ENCODE data around the gene PSD4. TPM values are rescaled to one million over a fixed set of nuclear protein-coding genes. Genes with fewer than 3 reads are reported as not detected.
"Not testable (repeated sequence)": the region's sequence is repeated elsewhere in the genome, so short reads cannot be mapped to it uniquely, and the experiment has no call there.

The PSD4 gene
- polyA plus RNA-seq, 3 donors, result 11.2 to 14.1 (median 12.0) TPM

- not testable (repeated sequence) for DNase-seq
Observed at GRCh38 chr2:113235347-113236226, 61.8 kb downstream of the PSD4 start.

DNA sequence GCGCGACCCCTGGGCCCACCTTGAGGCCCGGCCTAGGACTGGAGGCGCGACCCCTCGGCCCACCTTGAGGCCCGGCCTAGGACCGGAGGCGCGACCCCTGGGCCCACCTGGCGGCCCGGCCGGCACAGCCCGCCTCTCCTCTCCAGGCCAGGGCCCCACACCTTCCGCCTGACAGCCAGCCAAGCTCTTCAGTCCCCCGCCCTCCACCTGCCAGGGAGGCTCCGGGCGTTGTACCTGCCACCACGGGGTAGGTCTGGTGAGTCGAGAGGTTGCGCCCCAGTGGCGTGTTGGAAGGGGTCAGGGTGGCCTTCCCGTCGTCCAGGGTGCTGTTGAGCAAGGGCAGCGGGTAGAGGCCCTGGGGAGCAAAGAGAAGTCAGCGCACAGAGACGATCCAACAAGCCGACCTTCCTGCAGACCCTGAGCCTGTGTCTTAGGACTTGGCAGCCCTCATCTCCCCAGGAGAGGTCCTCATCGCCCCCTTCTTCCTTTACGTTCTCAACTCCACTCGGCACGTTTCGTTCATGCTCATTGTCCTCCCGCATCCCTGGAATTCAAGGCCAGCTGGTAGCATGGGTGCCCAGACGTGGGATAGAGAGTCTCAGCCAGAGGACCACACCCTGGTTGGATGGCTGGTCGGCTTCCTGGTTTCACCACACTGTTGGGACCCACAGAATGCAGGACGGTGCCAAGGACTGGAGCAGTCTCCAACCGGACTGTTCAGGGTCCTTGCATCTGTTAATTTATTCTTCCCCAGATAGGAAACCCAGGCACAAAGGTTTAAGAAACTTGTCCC, 62.8 kb downstream of the PSD4 start:
- DNase-seq, result no peak

DNA sequence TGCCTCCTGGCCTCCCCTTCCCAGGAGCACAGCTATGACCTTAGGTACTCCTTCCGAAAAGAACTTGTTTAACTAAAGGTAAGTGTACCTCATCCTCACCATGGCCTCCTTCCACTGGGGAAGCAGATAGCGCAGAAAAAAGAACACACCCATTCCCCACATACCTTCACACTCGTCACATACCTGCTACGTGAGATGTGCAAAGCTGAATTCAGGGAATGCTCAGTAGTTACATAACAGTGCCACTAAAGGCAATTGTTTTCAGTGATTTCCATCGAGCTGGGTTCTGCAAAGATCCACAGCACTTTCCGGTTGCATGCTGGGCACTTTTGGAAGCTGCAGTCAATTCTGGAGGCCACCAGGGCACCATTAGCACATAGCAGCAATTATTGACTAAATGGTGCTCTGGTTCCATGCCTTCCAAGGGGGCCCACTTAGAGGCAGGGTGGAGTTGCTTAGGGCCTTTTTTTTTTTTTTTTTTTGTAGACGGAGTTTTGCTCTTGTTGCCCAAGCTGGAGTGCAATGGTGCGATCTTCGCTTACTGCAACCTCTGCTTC, 63.9 kb downstream of the PSD4 start:
- no peak for DNase-seq

DNA sequence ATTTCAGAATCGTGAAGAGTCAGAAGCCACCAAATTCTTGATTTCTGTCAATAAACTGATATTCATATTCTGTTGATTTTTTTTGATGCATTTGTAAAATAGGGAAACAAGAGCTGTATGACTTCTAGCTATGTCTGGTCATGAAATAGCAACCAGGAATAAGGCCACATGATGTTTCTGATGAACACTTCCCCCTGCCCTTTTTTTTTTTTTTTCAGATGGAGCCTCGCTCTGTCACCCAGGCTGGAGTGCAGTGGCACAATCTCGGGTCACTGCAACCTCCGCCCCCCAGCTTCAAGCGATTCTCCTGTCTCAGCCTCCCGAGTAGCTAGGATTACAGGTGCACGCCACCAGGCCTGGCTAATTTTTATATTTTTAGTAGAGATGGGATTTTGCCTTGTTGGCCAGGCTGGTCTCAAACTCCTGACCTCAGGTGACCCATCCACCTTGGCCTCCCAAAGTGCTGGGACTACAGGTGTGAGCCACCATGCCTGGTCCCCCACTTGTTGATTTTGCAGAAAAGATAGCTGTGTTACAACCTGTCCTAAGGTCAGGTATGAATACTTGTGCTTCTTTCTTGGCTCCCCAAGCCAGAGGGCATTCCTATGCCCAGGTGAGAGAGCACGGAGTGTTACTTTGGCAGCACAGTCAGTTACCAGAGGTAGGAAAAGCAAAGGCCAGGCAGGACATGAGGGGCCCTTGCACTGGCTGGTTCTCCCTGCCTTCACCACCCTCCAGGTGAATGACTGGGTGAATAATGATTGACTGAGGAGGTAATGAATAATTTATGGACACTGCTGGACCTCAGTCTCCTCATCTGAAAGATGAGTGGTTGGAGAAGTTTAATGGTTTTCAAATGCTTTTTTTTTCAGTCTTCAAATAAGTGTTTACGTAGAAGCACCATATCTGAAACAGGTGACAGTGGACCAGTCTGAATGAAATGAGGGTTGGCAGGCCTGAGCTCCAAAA, 65.4 kb downstream of the PSD4 start:
- DNase-seq, result no peak

- DNase-seq, result no peak
Observed at GRCh38 chr2:113240150-113240914, 66.6 kb downstream of the PSD4 start.

DNA sequence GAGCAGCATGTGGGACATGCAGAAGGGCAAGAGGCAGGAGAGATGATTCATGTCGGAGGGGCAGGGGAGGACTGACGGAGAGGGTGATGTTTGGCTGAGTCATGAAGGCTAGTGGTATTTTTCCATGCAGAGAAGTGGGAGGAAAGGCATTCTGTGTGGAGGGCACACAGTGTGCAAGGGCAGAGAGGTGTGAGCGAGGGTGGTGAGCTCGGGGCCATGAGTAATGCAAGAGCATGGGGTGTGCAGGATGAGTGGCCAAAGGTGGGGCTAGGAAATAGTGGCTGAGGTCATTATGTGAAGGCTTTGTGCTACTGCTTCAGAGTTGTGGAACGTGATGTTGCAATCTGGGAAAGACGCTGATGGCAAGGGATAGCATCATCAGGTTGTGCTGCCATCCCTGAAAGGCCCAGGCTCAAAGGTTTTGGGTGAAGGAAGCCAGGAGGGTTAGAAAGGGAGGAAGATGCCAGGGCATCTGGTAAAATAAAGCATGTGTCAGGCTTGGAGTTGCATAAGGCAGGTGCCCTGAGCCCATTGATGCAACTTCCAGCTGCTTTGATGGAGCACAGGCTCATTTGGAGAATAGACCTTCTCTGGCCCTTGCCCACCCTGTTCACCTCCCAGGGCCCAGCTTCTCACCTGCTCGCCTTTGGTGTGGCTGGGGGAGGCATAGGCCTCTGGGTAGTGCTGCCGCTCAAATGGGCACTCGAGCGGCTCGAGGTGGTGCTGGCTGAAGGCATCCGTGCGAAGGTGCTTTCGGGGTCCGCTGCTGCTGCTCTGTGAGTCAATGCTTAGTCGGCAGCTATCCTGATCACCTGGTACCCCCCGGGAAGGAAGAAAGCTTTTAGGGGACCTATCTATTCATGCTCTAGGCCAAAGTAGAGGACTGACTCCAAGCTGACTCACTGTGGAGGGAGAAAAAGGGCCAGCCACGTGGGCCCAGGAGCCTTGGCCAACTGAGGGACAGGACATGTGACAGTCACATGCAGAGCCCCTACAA, 67.4 kb downstream of the PSD4 start:
- no peak for DNase-seq

DNA sequence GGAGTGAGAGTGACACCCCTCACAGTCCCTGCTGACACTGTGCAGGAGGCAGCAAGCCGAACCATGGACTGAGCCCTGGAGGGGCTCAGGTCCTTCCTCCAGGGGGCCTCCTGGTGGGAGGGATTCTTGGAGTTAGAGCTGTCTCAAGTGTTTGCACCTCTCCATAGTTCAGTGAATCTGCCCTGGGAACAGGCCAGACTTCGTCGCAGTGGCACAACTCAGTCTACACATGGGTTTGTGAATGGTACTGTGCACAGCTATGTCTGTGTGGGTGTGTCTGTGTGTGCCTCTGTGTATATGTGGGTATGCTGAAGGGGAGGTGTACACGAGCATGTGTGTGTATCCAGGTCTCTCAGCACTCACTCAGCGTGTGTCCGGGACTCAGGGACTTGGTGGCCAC, 68.6 kb downstream of the PSD4 start:
- no peak for DNase-seq

GRCh38 chr2:113245276-113245711, 71.5 kb downstream of the PSD4 start:
- no peak for DNase-seq

DNA sequence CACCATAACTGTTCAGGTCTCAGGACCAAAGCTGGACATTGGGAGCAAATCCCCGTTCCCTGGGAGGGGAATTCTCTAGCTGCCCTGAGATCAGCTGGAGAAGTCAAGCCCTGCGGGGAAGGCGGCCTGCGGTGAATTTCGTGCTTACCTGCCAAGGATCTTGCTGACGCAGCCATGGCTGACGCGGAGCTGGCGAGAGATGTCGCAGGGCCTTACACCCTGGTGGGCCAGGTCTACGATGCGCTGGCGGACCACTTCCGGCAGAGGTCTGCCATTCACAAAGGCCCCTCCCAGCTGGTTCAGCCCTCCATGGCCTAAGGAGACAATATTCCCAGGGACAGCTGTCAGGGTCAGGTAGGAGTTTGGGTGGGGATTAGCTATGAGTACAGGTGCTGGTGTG, 72.8 kb downstream of the PSD4 start:
- no peak for DNase-seq

DNA sequence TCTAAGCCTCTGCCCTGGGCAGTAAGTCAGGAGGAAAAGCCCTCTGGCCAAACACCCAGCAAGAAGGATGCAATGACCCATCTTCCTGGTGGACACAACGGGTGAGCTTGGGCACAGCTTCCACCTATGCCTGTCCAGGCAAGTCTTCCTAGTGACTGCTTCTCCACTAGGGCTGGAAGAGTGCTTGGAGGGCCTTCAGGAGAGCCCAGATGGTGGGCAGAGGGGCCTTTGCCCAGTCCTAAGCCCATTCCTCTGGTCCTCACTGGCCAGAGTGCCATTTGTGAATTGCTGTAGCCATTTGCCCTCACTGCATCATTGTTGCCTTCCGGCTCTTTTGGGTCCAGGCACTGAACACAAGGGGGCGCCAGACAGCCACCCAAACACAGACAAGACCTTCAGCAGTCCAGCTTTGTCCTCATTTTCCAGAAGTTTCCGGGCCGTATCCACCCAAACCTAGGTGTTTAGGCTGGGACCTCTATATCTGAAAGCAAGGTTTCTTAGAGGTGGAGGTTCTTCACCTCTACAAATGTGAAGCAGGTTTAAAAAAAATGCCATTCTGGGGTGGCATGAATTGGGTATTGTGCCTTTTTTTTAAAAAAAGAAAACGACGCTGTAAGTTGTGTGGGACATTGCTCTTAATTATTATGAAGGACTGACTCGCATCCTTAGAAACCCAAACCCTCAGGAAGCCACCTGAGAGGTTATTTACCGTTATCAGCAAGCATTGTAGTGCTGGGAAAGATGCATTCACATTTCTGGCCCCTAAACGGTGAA, 75.4 kb downstream of the PSD4 start:
- DNase-seq, result peak; percentile 71

DNA sequence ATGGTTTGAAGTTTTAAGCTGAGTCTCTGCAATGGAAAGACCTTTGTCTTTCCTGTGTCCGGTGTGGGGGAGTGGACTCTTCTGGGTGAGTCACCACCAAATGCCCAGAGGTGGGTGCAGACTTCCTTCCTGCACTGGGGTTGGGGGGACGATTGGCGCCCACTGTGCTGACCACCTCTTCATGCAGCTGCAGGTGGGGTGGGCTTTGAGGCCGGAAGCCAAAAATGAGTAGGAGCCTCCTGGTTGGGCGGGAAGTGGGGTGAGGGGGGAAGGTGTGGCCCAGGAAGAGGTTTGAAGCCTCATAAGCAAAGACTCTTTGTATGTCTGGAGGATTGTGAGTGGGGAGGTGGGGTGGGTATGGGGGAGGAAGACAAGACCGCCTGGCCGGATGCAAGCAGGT, 77.3 kb downstream of the PSD4 start:
- DNase-seq, result no peak

DNA sequence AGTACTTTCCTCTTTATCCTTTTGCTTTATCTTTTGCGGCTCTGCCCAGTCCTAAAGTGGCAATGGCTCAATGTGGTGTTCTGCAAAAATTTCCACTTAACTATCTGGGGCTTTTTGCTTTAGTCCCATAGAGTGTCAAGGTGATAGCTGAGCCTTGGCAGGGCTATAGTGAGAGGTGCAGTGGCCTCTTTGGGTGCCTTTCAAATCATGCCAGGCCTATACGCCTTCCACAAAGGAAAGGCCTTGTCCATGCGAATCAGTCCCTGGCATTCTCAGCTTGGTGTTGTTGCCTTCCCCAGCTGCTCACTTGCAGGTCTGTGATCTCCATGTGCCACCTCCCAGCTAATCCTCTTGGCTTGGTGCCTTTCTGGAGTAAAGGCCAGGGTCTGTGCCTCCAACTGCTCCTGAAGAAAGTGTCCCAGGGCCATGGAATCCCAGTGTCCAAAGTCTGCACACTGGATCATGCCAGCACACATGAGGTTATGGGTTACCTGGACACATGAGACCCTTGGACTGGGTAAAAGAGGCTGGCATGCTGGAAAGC, 78.3 kb downstream of the PSD4 start:
- DNase-seq, result no peak

DNA sequence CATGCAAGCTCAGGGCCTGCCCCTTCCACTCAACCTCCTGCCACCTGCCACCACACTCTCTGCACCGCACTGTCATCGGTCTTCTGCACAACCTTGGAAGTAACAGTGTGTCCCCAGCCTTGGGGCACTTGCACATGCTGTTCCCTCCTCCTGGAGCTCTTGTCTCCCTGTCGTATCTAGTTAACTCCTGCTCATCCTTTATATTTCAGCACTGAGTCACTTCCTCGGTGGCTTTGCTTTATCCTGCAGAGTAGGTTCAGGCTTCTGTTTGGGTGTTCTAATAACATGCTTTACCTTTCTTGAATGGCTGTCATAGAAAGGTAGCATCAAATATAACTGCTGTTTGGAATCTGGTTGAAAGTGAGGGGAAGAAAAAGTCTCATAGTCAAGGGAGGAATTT, 79.7 kb downstream of the PSD4 start:
- DNase-seq, result no peak

GRCh38 chr2:113255140-113256070, 81.6 kb downstream of the PSD4 start:
- DNase-seq, result no peak

DNA sequence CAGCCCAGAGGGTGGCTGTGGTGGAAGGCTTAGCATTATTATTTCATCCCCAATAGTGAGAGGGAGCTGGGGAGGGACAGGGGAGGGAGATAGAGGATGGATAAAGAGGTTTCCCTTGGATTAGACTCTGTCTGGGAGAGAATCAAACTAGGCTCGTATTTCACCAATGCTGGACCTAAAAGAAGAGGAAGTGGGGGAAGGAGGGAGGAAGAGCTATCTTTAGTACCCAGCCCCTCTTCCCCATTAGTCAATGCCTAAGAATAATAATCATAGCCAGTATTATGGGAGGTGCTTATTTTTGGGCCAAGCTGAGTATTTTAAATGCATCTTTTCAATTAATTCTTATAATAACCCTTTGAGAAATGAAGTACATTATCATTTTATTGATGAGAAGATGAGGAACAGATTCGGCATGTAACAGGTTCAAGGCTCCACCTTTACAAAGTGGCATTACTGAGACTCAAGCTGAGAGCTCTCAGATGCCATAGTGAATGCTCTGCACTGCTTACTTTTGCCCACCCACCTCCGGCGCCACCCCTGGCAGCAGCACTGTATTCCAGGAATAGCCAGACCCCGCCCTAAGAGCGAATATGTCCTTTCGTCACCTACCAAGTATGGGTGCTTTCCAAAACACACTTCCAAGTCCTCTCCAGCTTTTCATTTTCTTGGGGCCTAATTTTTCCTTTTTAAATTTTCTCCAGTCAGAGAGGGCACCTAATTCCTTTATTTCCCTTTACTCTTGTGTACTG, 83.9 kb downstream of the PSD4 start:
- no peak for DNase-seq

GRCh38 chr2:113258471-113259147, 84.8 kb downstream of the PSD4 start:
- DNase-seq, result no peak

All from renal pelvis (tissue), 4 donors.